Calu3 (cell line): ENCODE results near the gene PSMA8. TPM values are rescaled to one million over a fixed set of nuclear protein-coding genes. Genes with fewer than 3 reads are reported as not detected.
A peak's percentile ranks its signal among the peaks of the same experiment; 100 is the strongest.

Experiments
- BruUV-seq: library from RNA; stranded (reverse); fragments of 400-500 nt; replicated peaks from 2 replicates; lab custom pipeline; 2021; lab: Mats Ljungman, UMichigan
- CTCF ChIA-PET: fragments of 300-600 bp; sonication (Branson Sonifier 250); formaldehyde crosslinking; loops from one replicate; lab custom pipeline; 2022; ENCODE audit warnings: antibody characterized with exemption; lab: Charles Lee
- DNase-seq: peaks from one replicate; pipeline ENCODE4 v3.0.0; 2022
- H3K27ac Mint-ChIP-seq: one replicate; pipeline ENCODE4 v1.8.0; 2022; ENCODE audit warnings: mixed read lengths; ENCODE audit not compliant: unreplicated experiment
- H3K27me3 Mint-ChIP-seq: one replicate; pipeline ENCODE4 v1.8.0; 2022; ENCODE audit warnings: mixed read lengths; ENCODE audit not compliant: unreplicated experiment
- H3K36me3 Mint-ChIP-seq: one replicate; pipeline ENCODE4 v1.8.0; 2022; ENCODE audit warnings: mild to moderate bottlenecking, moderate library complexity, mixed read lengths; ENCODE audit not compliant: insufficient read depth, unreplicated experiment
- H3K4me1 Mint-ChIP-seq: one replicate; pipeline ENCODE4 v1.8.0; 2022; ENCODE audit warnings: mild to moderate bottlenecking, low read depth, mixed read lengths; ENCODE audit not compliant: unreplicated experiment
- H3K4me3 Mint-ChIP-seq: one replicate; pipeline ENCODE4 v1.8.0; 2022; ENCODE audit warnings: mild to moderate bottlenecking, low read depth, moderate library complexity, mixed read lengths; ENCODE audit not compliant: unreplicated experiment
- H3K9me3 Mint-ChIP-seq: one replicate; pipeline ENCODE4 v1.8.0; 2022; ENCODE audit warnings: low read depth, mixed read lengths; ENCODE audit not compliant: unreplicated experiment
- CTCF ChIP-seq: fragments of 200-600 bp; IDR thresholded peaks from one replicate; pipeline ENCODE4 v1.8.0; 2022; ENCODE audit warnings: antibody characterized with exemption; ENCODE audit not compliant: unreplicated experiment
- intact Hi-C: fragments of 100-400 bp; cut with micrococcal nuclease; formaldehyde crosslinking; loops from one replicate; pipeline ENCODE4 v1.10.0; 2022; ENCODE audit not compliant: unreplicated experiment
- total RNA-seq: library from RNA; stranded (reverse); gene quantifications from 2 replicates; pipeline ENCODE4 v1.2.3, GENCODE V29; 2022

Gene PSMA8
- total RNA-seq, 1 experiment from 2014 or later = not detected

DNA sequence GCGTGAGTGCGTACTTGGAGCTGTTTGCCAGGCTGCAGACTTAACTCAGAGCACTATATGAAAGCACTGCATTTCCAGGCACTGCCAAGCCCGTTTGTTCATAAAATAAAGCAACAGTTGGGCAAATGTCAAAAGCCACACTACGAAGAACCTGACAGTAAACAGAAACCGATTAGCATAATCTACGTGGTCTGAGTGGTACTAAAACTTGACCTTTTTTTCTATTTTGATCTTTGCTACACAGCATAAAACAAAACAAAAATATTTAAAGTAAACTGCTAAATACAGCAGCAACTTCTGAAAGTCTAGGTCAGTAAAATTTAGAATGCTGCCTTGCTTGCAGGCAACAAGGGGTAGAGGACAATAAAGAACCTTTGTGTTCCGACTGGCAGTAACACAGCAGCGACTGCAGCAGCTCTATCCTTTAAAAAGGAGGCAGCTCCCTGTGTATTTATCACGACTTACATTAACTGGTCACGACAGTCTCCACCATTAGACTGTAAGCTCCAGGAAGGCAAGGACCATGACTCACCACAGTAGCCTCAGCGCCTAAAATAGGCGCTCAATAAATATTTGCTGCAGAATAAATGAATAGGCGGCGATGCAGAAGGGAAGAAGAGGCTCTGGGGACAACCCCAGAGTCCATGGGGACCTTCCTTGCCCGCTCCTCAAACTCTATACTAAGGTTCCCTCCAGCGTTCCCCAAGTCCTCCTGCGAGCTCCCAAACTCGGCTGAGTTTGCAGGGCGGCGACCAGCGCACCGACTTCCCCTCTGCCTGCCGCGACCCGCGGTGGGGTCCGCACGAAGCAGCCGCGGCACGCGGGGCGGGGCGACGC, 44.2 kb upstream of the PSMA8 start:
- no peak for TF ChIP-seq CTCF
- H3K27me3 Mint-ChIP-seq = no peaks in the 10 kb centered on the region
- intact Hi-C loops = no loop called here
- H3K9me3 Mint-ChIP-seq = no peaks in the 10 kb centered on the region
- no TSS peak for BruUV-seq
- peaks cover 17% of the 10 kb centered on the region for H3K4me1 Mint-ChIP-seq
- H3K4me3 Mint-ChIP-seq = peak overlapping the region; percentile 99
- no peak for DNase-seq
- CTCF ChIA-PET = no interaction called here
- H3K36me3 Mint-ChIP-seq = peaks cover 35% of the 10 kb centered on the region
- peak overlapping the region; percentile 55 for H3K27ac Mint-ChIP-seq

DNA sequence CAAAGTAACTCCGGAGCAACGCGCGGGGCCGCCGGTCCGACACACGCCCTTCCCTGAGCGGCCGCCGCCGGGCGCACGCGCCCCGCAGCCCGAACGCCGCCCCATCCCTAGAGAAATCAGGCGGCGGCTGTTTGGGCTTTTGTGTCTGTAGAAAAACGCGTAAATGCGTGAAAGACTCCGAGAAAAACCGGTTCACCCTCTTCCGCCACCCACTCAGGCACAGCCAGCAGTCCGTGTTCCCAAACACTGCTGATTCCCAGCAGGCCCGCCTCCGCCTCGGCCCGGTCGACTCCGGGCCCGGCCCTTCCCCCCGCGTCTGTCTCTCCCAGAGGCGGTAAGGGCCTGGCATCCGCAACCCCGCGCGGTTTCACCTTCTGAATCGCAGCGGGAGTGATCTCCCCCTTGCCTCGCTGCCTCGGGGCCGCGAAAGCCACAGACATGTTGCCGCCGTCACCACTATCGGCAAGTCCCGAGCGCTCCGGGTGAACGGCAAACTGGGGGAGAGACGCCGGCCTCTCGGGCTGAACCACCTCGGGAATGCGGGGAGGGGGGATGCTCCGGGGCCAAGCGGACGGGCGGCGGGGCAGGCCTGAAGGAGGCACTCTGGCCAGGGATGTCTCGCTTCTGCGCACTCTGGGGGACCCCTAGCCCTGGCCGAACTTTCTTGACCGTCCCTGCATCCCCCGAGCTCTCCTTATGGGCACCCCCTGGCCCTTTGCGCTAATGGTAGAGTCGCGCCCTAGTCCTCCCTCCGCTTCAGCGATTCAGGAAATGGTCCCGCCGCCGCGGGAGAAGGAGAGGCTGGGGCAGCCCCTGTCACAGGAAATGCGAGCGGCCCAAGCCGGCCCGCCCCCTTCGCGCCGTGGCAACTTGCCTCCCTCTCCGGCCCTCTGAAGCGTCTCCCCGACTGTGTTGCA, 43.3 kb upstream of the PSMA8 start, which contains the start of gene SS18:
TSS of gene SS18 (minus strand) at position 484 of the 917 bp plus-strand sequence. CDS start at position 440, 44 bp downstream.
- Mint-ChIP-seq H3K36me3 (peaks cover 30% of the 10 kb centered on the region), H3K27ac (peak within 1 kb of the TSS; percentile 86), H3K4me1 (peaks cover 17% of the 10 kb centered on the region), H3K4me3 (peak within 1 kb of the TSS; percentile 99), H3K27me3 (no peaks in the 10 kb centered on the region), H3K9me3 (no peaks in the 10 kb centered on the region)
- BruUV-seq = no TSS peak
- TF ChIP-seq CTCF = no peak
- DNase-seq = peak; percentile 94
- intact Hi-C loops = no loop called here
- CTCF ChIA-PET = no interaction called here

DNA sequence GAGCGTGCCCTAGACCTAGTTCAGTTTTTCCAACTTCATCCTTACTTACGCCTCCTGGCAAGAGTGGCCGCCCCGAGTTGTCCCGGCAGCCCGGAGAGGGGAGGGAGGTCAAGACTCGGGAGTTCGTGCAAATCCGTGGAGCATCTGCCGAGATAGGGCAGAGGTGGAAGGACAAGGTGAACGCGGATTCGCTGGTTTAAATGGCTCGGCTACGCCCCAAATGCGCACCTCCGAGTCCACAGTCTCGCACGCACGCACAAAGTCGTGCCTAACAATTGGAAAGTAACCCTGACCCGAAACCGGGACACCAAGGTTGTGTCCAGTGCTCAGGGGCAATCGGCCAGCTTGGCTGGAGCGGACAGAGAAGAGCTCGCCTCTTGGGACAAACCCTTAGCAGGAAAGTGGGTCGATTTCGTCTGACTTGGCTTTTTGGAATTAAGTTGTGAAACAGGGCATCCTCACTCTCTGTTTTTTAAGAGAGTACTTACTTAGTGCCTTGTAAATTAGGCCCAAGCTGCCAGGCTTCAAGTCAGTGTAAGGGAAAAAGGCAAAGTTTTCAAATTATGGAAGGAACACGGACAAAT, 42.5 kb upstream of the PSMA8 start:
- BruUV-seq = TSS peak; percentile 96
- Mint-ChIP-seq H3K9me3 (no peaks in the 10 kb centered on the region), H3K36me3 (peaks cover 30% of the 10 kb centered on the region), H3K27me3 (no peaks in the 10 kb centered on the region), H3K27ac (peak overlapping the region; percentile 86), H3K4me1 (peaks cover 17% of the 10 kb centered on the region), H3K4me3 (peak overlapping the region; percentile 99)
- CTCF ChIA-PET = no interaction called here
- intact Hi-C loops = no loop called here
- DNase-seq = no peak
- no peak for TF ChIP-seq CTCF

DNA sequence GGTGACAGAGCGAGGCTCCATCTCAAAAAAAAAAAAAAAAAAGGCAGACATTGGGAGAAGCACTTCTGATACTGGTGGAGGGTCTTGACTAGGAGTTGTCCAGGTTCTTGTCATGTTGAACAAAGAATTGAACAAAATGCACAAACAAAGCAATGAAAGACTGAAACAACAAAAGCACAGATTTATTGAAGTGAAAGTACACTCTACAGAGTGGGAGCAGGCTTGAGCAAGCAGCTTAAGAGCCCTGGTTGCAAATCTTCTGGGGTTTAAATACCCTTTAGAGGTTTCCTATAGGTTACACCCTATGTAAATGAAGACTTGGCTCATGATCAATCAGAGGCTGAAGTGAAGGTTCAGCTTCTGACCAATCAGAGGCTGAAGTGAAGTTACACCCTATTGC, 36.8 kb upstream of the PSMA8 start:
- no peak for DNase-seq
- no peak for TF ChIP-seq CTCF
- H3K4me1 Mint-ChIP-seq = no peaks in the 10 kb centered on the region
- intact Hi-C loops = no loop called here
- peaks cover 2% of the 10 kb centered on the region for H3K9me3 Mint-ChIP-seq
- CTCF ChIA-PET = no interaction called here
- H3K27me3 Mint-ChIP-seq = no peaks in the 10 kb centered on the region
- no peaks in the 10 kb centered on the region for H3K36me3 Mint-ChIP-seq
- H3K4me3 Mint-ChIP-seq = no peak overlapping the region
- H3K27ac Mint-ChIP-seq = no peak overlapping the region
- BruUV-seq = no TSS peak
